ENCODE results near the gene TLCD3B.

The TLCD3B gene, protein sequence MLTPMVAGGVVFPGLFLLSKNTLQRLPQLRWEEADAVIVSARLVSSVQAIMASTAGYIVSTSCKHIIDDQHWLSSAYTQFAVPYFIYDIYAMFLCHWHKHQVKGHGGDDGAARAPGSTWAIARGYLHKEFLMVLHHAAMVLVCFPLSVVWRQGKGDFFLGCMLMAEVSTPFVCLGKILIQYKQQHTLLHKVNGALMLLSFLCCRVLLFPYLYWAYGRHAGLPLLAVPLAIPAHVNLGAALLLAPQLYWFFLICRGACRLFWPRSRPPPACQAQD

DNA sequence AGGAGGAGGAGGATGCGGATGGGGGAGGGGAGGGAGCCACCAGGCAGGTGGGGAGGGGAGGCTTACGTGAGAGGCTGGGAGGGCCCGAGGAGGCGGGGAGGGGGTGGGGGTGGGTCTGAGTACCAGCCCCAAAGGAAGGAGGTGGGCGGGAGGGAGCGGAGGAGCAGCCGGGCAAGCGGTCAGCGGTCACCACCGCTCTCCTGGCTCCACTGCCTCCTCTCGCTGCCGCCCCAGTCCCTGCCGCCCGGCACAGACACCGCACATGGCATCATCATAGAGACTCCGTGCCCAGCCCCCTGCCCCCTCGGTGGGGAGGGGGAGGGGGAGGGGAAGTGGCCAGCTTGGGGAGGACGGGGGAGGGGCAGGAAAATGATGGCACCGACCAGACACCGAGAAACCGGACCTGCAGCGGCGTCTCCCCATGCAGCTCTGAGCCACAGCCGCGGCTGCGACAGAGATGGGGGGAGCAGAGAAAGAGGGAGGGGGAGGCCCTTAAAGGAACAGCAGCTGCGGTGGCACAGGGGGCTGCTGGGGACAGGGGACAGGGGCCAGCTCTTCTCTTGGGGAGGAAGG, at the start of gene TLCD3B:
Gene TLCD3B, minus strand, starts transcription at position 431 of the 573 bp plus-strand sequence. CDS start 744 bp downstream, outside the sequence.
- TF ChIP-seq, protein P1, sequence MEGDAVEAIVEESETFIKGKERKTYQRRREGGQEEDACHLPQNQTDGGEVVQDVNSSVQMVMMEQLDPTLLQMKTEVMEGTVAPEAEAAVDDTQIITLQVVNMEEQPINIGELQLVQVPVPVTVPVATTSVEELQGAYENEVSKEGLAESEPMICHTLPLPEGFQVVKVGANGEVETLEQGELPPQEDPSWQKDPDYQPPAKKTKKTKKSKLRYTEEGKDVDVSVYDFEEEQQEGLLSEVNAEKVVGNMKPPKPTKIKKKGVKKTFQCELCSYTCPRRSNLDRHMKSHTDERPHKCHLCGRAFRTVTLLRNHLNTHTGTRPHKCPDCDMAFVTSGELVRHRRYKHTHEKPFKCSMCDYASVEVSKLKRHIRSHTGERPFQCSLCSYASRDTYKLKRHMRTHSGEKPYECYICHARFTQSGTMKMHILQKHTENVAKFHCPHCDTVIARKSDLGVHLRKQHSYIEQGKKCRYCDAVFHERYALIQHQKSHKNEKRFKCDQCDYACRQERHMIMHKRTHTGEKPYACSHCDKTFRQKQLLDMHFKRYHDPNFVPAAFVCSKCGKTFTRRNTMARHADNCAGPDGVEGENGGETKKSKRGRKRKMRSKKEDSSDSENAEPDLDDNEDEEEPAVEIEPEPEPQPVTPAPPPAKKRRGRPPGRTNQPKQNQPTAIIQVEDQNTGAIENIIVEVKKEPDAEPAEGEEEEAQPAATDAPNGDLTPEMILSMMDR (IDR thresholded peaks at IDR 0.05): no peak

DNA sequence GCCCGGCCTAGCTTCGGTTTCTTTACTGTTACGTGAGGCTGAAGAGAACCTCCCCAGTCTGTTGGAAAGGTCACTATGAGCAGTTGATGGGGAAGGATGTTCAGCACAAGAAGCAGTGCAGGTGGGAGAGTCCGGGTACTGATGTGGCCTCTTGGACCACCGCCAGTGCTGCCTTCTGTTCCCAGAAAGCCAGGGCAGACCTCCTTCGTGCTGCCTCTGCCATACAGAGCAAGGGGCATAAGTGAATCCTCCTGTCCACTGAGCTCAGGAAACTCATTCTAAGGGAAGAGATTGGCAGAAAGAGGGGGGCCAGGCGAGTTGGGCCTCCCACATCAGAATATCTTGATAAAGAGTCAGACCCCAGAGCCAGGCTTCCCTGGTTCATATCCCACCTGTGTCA, 48.4 kb upstream of the TLCD3B start:
- TF ChIP-seq, protein P1 (IDR thresholded peaks at IDR 0.05): no peak

DNA sequence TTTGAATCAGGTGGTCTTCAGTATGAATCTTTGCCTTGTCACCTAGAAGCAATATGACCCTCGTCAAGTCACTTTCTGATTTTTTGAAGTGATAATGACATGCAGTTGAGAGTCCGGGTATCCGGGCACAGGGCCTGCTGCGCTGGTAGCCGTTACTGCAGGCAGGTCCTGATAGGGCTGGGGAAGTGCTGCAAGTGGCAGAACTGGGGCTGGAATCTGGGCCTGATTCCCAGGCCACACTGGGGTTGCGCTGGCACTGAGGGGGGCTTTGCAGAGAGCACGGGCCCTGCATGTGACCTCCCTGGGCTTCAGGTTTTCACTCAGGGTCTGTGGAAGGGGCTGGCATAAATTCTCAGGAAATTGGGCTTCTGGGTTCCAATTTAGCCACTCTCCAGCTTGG, 47.7 kb upstream of the TLCD3B start:
- TF ChIP-seq, protein P1 (IDR thresholded peaks at IDR 0.05): no peak

DNA sequence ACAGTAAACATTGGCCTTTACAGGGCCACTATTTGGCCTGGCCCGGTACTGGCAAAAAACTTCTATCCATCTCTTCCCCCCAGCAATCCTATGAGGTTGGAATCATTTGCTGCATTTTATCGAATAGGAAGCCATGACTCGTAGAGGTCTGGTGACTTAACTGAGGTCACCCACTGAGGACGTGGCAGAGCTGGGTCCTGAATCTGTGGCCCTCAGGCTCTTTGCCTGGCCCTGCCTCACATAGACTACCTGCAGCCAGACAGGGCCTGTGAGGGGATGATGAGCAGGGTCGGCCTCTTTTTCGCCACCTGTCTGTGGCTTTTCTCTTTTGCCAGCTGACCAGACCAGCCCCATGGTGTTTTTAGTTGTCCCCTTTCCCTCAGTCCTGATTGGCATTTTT, 46.6 kb upstream of the TLCD3B start:
- TF ChIP-seq, protein P1 (IDR thresholded peaks at IDR 0.05): no peak

DNA sequence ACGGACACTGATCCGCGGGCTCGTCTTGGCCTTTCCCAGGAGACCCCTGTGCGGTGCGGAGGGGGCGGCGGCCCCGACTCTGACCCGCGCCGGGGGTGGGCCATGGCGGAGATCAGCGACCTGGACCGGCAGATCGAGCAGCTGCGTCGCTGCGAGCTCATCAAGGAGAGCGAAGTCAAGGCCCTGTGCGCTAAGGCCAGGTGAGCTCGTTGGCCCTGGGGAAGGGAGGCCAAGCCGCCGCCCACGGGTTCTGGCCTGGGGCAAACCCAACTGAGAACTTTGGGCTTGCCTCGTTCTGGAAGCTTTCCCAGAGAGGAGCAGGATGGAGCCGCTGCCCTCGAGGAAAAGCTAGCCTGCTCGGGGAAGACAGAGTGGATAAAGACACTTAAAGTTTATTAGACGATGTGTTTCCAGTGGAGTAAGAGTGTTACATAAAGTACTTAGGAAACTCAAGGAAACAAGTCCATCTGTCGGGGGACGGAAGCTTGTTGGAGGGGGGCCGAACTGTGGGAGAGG, 45.3 kb upstream of the TLCD3B start:
- TF ChIP-seq, protein P1 (IDR thresholded peaks at IDR 0.05): no peak

DNA sequence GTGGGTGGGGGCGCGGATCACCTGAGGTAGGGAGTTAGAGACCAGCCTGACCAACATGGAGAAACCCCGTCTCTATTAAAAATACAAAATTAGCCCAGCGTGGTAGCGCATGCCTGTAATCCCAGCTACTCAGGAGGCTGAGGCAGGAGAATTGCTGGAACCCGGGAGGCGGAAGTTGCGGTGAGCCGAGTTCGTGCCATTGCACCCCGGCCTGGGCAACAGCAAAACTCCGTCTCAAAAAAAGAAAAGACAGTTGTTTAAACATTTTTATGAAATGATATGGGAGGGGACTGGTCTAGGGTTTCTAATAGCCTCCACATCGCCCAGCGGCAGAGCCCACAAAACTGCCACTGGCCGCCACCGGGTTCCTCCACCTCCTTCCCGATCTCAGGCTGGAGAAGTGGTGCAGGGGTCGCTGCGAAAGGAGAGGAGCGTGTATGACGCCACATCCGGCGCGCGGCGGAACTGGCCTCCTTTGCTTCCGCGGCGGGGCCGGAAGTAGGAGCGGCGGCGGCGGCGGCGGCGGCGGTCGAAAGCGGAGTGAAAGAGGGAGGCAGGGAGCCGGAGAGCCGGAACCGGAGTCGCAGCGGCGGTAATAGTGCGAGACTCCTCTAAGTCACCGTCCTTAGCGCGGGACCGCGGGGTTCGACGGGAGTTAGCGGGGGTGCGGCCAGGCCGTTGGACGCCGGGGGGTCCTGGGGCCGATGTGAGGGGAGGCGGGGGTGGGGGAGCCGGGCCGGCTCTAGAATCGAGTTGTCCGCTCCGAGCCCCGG, 44.6 kb upstream of the TLCD3B start, which contains the start of gene PPP4C:
Gene PPP4C, plus strand, starts transcription at position 492 of the 773 bp plus-strand sequence. CDS start 384 bp downstream, outside the sequence.
- TF ChIP-seq, protein P1 (IDR thresholded peaks at IDR 0.05): no peak

DNA sequence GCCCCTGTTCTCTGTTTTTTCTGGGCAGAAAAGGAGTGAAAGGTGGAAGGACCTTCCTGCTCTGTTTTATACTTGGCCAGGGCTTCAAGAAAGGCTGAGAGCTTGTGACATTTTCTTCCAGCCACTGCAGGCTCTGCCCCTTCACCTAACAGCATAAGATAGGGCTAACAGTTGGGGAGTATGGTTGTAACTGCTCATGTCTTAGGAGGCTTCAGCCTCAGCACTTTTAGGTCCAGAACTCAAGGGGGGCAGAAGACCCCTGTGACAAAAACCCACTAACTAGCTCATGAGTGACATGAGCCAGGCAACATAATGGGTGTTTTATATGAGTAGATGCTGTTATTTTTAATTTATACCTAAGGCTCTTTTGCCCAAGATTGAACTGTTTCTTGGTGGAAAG, 39.4 kb upstream of the TLCD3B start:
- TF ChIP-seq, protein P1 (IDR thresholded peaks at IDR 0.05): no peak
